ENCODE measurements around the gene USPL1.

- TF ChIP-seq, protein P1, sequence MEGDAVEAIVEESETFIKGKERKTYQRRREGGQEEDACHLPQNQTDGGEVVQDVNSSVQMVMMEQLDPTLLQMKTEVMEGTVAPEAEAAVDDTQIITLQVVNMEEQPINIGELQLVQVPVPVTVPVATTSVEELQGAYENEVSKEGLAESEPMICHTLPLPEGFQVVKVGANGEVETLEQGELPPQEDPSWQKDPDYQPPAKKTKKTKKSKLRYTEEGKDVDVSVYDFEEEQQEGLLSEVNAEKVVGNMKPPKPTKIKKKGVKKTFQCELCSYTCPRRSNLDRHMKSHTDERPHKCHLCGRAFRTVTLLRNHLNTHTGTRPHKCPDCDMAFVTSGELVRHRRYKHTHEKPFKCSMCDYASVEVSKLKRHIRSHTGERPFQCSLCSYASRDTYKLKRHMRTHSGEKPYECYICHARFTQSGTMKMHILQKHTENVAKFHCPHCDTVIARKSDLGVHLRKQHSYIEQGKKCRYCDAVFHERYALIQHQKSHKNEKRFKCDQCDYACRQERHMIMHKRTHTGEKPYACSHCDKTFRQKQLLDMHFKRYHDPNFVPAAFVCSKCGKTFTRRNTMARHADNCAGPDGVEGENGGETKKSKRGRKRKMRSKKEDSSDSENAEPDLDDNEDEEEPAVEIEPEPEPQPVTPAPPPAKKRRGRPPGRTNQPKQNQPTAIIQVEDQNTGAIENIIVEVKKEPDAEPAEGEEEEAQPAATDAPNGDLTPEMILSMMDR (conservative IDR thresholded peaks at IDR 0.05), result no peak
- no peak for TF ChIP-seq EZH2 (IDR thresholded peaks at IDR 0.05; ENCODE audit: low read depth)
These were observed 36.7 kb upstream of the USPL1 start for GRCh38 chr13:30580852-30581502.
